Stomach (tissue), 4 donors: Measurements from ENCODE around the gene RPS6KA2.

ENCODE experiments used
- CTCF ChIP-seq, 7 experiments: fragments of 450-650 bp in 4 of 7; fragments of 200-600 bp in 3 of 7; sonication (generic) in 3 of 7; IDR thresholded peaks; one replicate each; pipeline ENCODE4 v1.5.1; 2016 to 2019; ENCODE audit warnings: antibody characterized with exemption in 7 of 7, control low read depth in 2 of 7, mild to moderate bottlenecking in 1 of 7
- POLR2A ChIP-seq, 4 donors: fragments of 450-650 bp; IDR thresholded peaks; one replicate each; pipeline ENCODE4 v1.6.1; 2016; ENCODE audit warnings: antibody characterized with exemption in 4 of 4, control low read depth in 2 of 4, mild to moderate bottlenecking in 1 of 4, moderate library complexity in 1 of 4
- POLR2AphosphoS5 ChIP-seq, 3 donors: sonication (generic); formaldehyde crosslinking; IDR thresholded peaks; one replicate each; pipeline ENCODE4 v1.6.1; 2016; ENCODE audit warnings: antibody characterized with exemption in 3 of 3

- TF ChIP-seq CTCF (IDR thresholded peaks at IDR 0.05), result no peak
- TF ChIP-seq POLR2A (IDR thresholded peaks at IDR 0.05), result no peak
- peak in 1 of 3 donors; percentile 10 for TF ChIP-seq POLR2AphosphoS5 (IDR thresholded peaks at IDR 0.05)
Measured at GRCh38 chr6:166419286-166419685, 207.8 kb downstream of the RPS6KA2 start.
